DND-41 (cell line): ENCODE measurements around the gene MTOR.
A peak's percentile ranks its signal among the peaks of the same experiment; 100 is the strongest.
"Not testable (repeated sequence)": the region's sequence is repeated elsewhere in the genome, so short reads cannot be mapped to it uniquely, and the experiment has no call there.

Source experiments
- ATAC-seq: fragments of 200-7000 bp; cut with Tn5 transposase; 3 replicates; pipeline ENCODE4 v1.9.1; 2021; ENCODE audit warnings: low read depth; ENCODE audit not compliant: insufficient read depth
- DNase-seq: peaks from one replicate; pipeline ENCODE4 v3.0.0-alpha.2; 2020
- H2AFZ ChIP-seq: 2 replicates; pipeline ENCODE4 v1.6.0; 2012; ENCODE audit warnings: low read depth, low read length
- H3K27ac ChIP-seq: 2 replicates; pipeline ENCODE4 v1.5.1; 2012; ENCODE audit warnings: low read length, inconsistent platforms
- H3K27me3 ChIP-seq: fragments of 200-600 bp; sonication (generic); 2 replicates; pipeline ENCODE4 v1.6.0; 2012; ENCODE audit warnings: low read length, mild to moderate bottlenecking, inconsistent platforms; ENCODE audit not compliant: insufficient read depth, poor library complexity
- H3K36me3 ChIP-seq: 2 replicates; pipeline ENCODE4 v1.5.1; 2012; ENCODE audit warnings: low read length, inconsistent platforms; ENCODE audit not compliant: insufficient read depth
- H3K4me1 ChIP-seq: 2 replicates; pipeline ENCODE4 v1.5.1; 2012; ENCODE audit warnings: mild to moderate bottlenecking, low read length; ENCODE audit not compliant: insufficient read depth
- H3K4me2 ChIP-seq: 2 replicates; pipeline ENCODE4 v1.6.0; 2012; ENCODE audit warnings: mild to moderate bottlenecking, moderate library complexity, low read length, inconsistent platforms; ENCODE audit not compliant: insufficient read depth
- H3K4me3 ChIP-seq, 2 experiments: fragments of 200-600 bp in 1 of 2; shearing (Covaris generic) in 1 of 2; 2 replicates each; pipeline ENCODE4 v1.5.1; 2012 to 2016; ENCODE audit warnings: inconsistent platforms in 2 of 2, low read length in 2 of 2, mild to moderate bottlenecking in 2 of 2, low read depth in 1 of 2, moderate library complexity in 1 of 2
- H3K79me2 ChIP-seq: 2 replicates; pipeline ENCODE4 v1.6.0; 2012; ENCODE audit warnings: low read length, inconsistent platforms; ENCODE audit not compliant: insufficient read depth
- H3K9ac ChIP-seq: 2 replicates; pipeline ENCODE4 v1.6.0; 2012; ENCODE audit warnings: low read depth, mild to moderate bottlenecking, inconsistent platforms, low read length, moderate library complexity
- H3K9me3 ChIP-seq: 2 replicates; pipeline ENCODE4 v1.5.1; 2012; ENCODE audit warnings: low read length, moderate library complexity, mild to moderate bottlenecking, inconsistent platforms; ENCODE audit not compliant: insufficient read depth, severe bottlenecking
- H4K20me1 ChIP-seq: 2 replicates; pipeline ENCODE4 v1.6.0; 2012; ENCODE audit warnings: low read length; ENCODE audit not compliant: insufficient read depth
- CTCF ChIP-seq: IDR thresholded peaks from 2 replicates; pipeline ENCODE4 v1.5.1; 2012; ENCODE audit warnings: borderline replicate concordance, low read length, moderate library complexity, mild to moderate bottlenecking; ENCODE audit not compliant: poor library complexity, severe bottlenecking; ENCODE audit errors: extremely low read depth
- EZH2 ChIP-seq: IDR thresholded peaks from 3 replicates; pipeline ENCODE4 v1.6.1; 2012; ENCODE audit warnings: borderline replicate concordance, low read depth, mild to moderate bottlenecking, moderate library complexity, low read length, inconsistent platforms; ENCODE audit not compliant: severe bottlenecking

The MTOR gene

GRCh38 chr1:11100149-11100493 lies 162.2 kb downstream of the MTOR start:
- H3K9ac ChIP-seq: peak overlapping the region; percentile 90
- H4K20me1 ChIP-seq: 0 out of 2 replicates have a peak, but pooled peaks cover 3% of the 10 kb centered on the region
- H3K27me3 ChIP-seq: no peaks in the 10 kb centered on the region
- no peak for ATAC-seq
- peaks cover 27% of the 10 kb centered on the region for H3K79me2 ChIP-seq
- H3K4me1 ChIP-seq: peaks cover 22% of the 10 kb centered on the region
- H3K36me3 ChIP-seq: peaks cover 30% of the 10 kb centered on the region
- peak overlapping the region; percentile 81 for H3K4me2 ChIP-seq
- peak overlapping the region; percentile 64 to 92; a peak in 3 of 4 replicates for H3K4me3 ChIP-seq
- DNase-seq: no peak
- peak overlapping the region; percentile 87 for H2AFZ ChIP-seq
- H3K9me3 ChIP-seq: no peaks in the 10 kb centered on the region
- H3K27ac ChIP-seq: peak overlapping the region; percentile 85
- TF ChIP-seq CTCF: no peak
- no peak for TF ChIP-seq EZH2

- H2AFZ ChIP-seq: peak within 1 kb of the TSS; percentile 87
- ATAC-seq (peak; percentile 94), DNase-seq (peak; percentile 95)
- H3K9me3 ChIP-seq: no peaks in the 10 kb centered on the region
- H4K20me1 ChIP-seq: 0 out of 2 replicates have a peak, but pooled peaks cover 3% of the 10 kb centered on the region
- H3K36me3 ChIP-seq: peaks cover 34% of the 10 kb centered on the region
- no peaks in the 10 kb centered on the region for H3K27me3 ChIP-seq
- peak within 1 kb of the TSS; percentile 90 for H3K9ac ChIP-seq
- H3K4me1 ChIP-seq: peaks cover 22% of the 10 kb centered on the region
- H3K27ac ChIP-seq: peak within 1 kb of the TSS; percentile 85
- H3K4me2 ChIP-seq: peak within 1 kb of the TSS; percentile 81
- TF ChIP-seq CTCF: no peak
- no peak for TF ChIP-seq EZH2
- peaks cover 27% of the 10 kb centered on the region for H3K79me2 ChIP-seq
- H3K4me3 ChIP-seq: peak within 1 kb of the TSS; percentile 64 to 92
Observed at GRCh38 chr1:11099310-11100148, 162.8 kb downstream of the MTOR start, which contains the start of gene EXOSC10. Gene EXOSC10, minus strand, starts transcription at chr1:11099869. Its CDS starts 38 bp downstream, at chr1:11099831.

- TF ChIP-seq CTCF (no peak), EZH2 (no peak)
- Histone ChIP-seq H3K9ac (peak overlapping the region; percentile 90), H2AFZ (peak overlapping the region; percentile 87), H3K4me1 (peaks cover 22% of the 10 kb centered on the region), H3K79me2 (peaks cover 27% of the 10 kb centered on the region), H3K4me2 (peak overlapping the region; percentile 81), H4K20me1 (0 out of 2 replicates have a peak, but pooled peaks cover 3% of the 10 kb centered on the region), H3K4me3 (peak overlapping the region; percentile 64 to 92), H3K36me3 (peaks cover 41% of the 10 kb centered on the region), H3K27me3 (no peaks in the 10 kb centered on the region), H3K27ac (peak overlapping the region; percentile 85), H3K9me3 (no peaks in the 10 kb centered on the region)
- ATAC-seq (no peak), DNase-seq (no peak)
Observed at GRCh38 chr1:11098931-11099309, 163.4 kb downstream of the MTOR start.

GRCh38 chr1:11083784-11084183 lies 178.6 kb downstream of the MTOR start:
- H2AFZ ChIP-seq, H3K4me2 ChIP-seq, DNase-seq, H3K4me3 ChIP-seq, H3K9me3 ChIP-seq, H4K20me1 ChIP-seq, H3K27me3 ChIP-seq, ATAC-seq, H3K4me1 ChIP-seq, H3K27ac ChIP-seq, H3K9ac ChIP-seq, H3K79me2 ChIP-seq: not testable (repeated sequence)
- peaks cover 61% of the 10 kb centered on the region for H3K36me3 ChIP-seq
